H1 (cell line): ENCODE results near the gene CCDC82. TPM values are rescaled to one million over a fixed set of nuclear protein-coding genes. Genes with fewer than 3 reads are reported as not detected.

Experiments
- CTCF ChIA-PET: fragments of 300-600 bp; sonication (Branson Sonifier 250); formaldehyde crosslinking; loops from one replicate; lab custom pipeline; 2021; ENCODE audit not compliant: partially characterized antibody; lab: Charles Lee
- POLR2A ChIA-PET: fragments of 300-600 bp; sonication (Branson Sonifier 250); formaldehyde crosslinking; loops from one replicate; lab custom pipeline; 2021; ENCODE audit warnings: inconsistent platforms; ENCODE audit not compliant: partially characterized antibody; lab: Charles Lee
- DNase-seq, 2 experiments: peaks; one replicate each; pipeline versions ENCODE4 v3.0.0 to v3.0.0-alpha.2; 2010 to 2022; ENCODE audit warnings: low spot score in 2 of 2, low read depth in 1 of 2, mixed read lengths in 1 of 2
- FAIRE-seq: peaks from 2 replicates; lab custom pipeline; 2011; peaks lifted over from hg19 to GRCh38; lab: Jason Lieb, UNC
- H2AFZ ChIP-seq: 2 replicates; pipeline ENCODE4 v1.8.1; 2012; ENCODE audit warnings: low read length, inconsistent platforms
- H2AK5ac ChIP-seq: 2 replicates; pipeline ENCODE4 v1.6.1; 2013; ENCODE audit warnings: low read depth, low read length
- H2BK120ac ChIP-seq: replicated peaks from 2 replicates; pipeline ENCODE3; 2013; ENCODE audit warnings: low read depth, low read length, inconsistent platforms
- H2BK12ac ChIP-seq: 2 replicates; pipeline ENCODE4 v1.6.1; 2013; ENCODE audit warnings: low read depth, low read length
- H2BK15ac ChIP-seq: 2 replicates; pipeline ENCODE4 v1.6.1; 2013; ENCODE audit warnings: low read length
- H2BK20ac ChIP-seq: 2 replicates; pipeline ENCODE4 v1.6.1; 2013; ENCODE audit warnings: low read length
- H2BK5ac ChIP-seq: 2 replicates; pipeline ENCODE4 v1.6.1; 2013; ENCODE audit warnings: low read depth, low read length
- H3K14ac ChIP-seq: 2 replicates; pipeline ENCODE4 v1.6.1; 2013; ENCODE audit warnings: inconsistent platforms; ENCODE audit not compliant: insufficient read length
- H3K18ac ChIP-seq: 2 replicates; pipeline ENCODE4 v1.6.1; 2013; ENCODE audit warnings: low read length; ENCODE audit errors: extremely low read depth
- H3K23ac ChIP-seq: 2 replicates; pipeline ENCODE4 v1.6.1; 2013; ENCODE audit warnings: inconsistent platforms; ENCODE audit not compliant: insufficient read length
- H3K23me2 ChIP-seq: 2 replicates; pipeline ENCODE4 v1.6.1; 2013; ENCODE audit warnings: low read depth, low read length
- H3K27ac ChIP-seq: 2 replicates; pipeline ENCODE4 v1.6.1; 2011; ENCODE audit warnings: low read depth, low read length, inconsistent platforms
- H3K27me3 ChIP-seq, 4 experiments: replicated peaks in 1 of 4; 1 replicate in 1 of 4; 2 replicates in 3 of 4; pipeline versions ENCODE4 v1.6.1 to v1.8.1; 2011 to 2013; ENCODE audit warnings: low read length in 3 of 4, mild to moderate bottlenecking in 3 of 4, inconsistent platforms in 2 of 4, mixed read lengths in 2 of 4, moderate library complexity in 1 of 4; ENCODE audit not compliant: control insufficient read depth in 3 of 4, insufficient read depth in 3 of 4; ENCODE audit errors: extremely low read depth in 1 of 4
- H3K36me3 ChIP-seq, 4 experiments: 2 replicates each; pipeline versions ENCODE4 v1.6.1 to v1.8.1; 2011 to 2013; ENCODE audit warnings: mild to moderate bottlenecking in 4 of 4, low read length in 3 of 4, moderate library complexity in 2 of 4, control low read depth in 1 of 4, inconsistent platforms in 1 of 4; ENCODE audit not compliant: insufficient read depth in 4 of 4, control insufficient read depth in 2 of 4
- H3K4ac ChIP-seq: replicated peaks from 2 replicates; pipeline ENCODE3; 2013; ENCODE audit warnings: low read length, low read depth, mixed read lengths, inconsistent platforms; ENCODE audit not compliant: insufficient read length
- H3K4me1 ChIP-seq, 4 experiments: replicated peaks in 1 of 4; 1 replicate in 1 of 4; 2 replicates in 3 of 4; pipeline versions ENCODE4 v1.6.1 to v1.8.1; 2011 to 2013; ENCODE audit warnings: low read length in 3 of 4, inconsistent platforms in 2 of 4, mixed read lengths in 1 of 4; ENCODE audit not compliant: insufficient read depth in 4 of 4, control insufficient read depth in 3 of 4
- H3K4me2 ChIP-seq, 2 experiments: 2 replicates each; pipeline versions ENCODE4 v1.6.1 to v1.8.1; 2011 to 2013; ENCODE audit warnings: low read depth in 2 of 2, low read length in 2 of 2, control low read depth in 1 of 2, inconsistent platforms in 1 of 2, mild to moderate bottlenecking in 1 of 2; ENCODE audit not compliant: insufficient read depth in 1 of 2
- H3K4me3 ChIP-seq, 4 experiments: fragments of 200-600, 300-600 bp in 1 of 4; sonication (generic), shearing (Covaris generic), sonication (Bioruptor Twin) in 1 of 4; 2 replicates each; pipeline versions ENCODE4 v1.5.1 to v1.8.1; 2011 to 2016; ENCODE audit warnings: low read length in 4 of 4, low read depth in 3 of 4, control low read depth in 2 of 4, inconsistent platforms in 2 of 4, mild to moderate bottlenecking in 2 of 4, mixed read lengths in 1 of 4, moderate library complexity in 1 of 4; ENCODE audit not compliant: insufficient read depth in 2 of 4; ENCODE audit errors: extremely low read depth in 1 of 4
- H3K56ac ChIP-seq: replicated peaks from 2 replicates; pipeline ENCODE3; 2013; ENCODE audit warnings: low read depth, mild to moderate bottlenecking, mixed read lengths, low read length, inconsistent platforms; ENCODE audit not compliant: insufficient read length
- H3K79me1 ChIP-seq: 2 replicates; pipeline ENCODE4 v1.6.1; 2013; ENCODE audit warnings: low read depth, low read length, control low read depth
- H3K79me2 ChIP-seq, 2 experiments: 2 replicates each; pipeline versions ENCODE4 v1.6.1 to v1.8.1; 2012 to 2013; ENCODE audit warnings: low read length in 2 of 2, mild to moderate bottlenecking in 2 of 2, inconsistent platforms in 1 of 2; ENCODE audit not compliant: insufficient read depth in 2 of 2, control insufficient read depth in 1 of 2
- H3K9ac ChIP-seq, 4 experiments: replicated peaks in 1 of 4; 1 replicate in 1 of 4; 2 replicates in 3 of 4; pipeline versions ENCODE4 v1.6.1 to v1.8.1; 2011 to 2013; ENCODE audit warnings: low read depth in 3 of 4, low read length in 3 of 4, control low read depth in 2 of 4, mild to moderate bottlenecking in 2 of 4, moderate library complexity in 2 of 4, inconsistent platforms in 1 of 4; ENCODE audit errors: extremely low read depth in 1 of 4
- H3K9me3 ChIP-seq, 2 experiments: 2 replicates each; pipeline versions ENCODE4 v1.6.1 to v1.8.1; 2012 to 2013; ENCODE audit warnings: mild to moderate bottlenecking in 2 of 2, moderate library complexity in 2 of 2, control low read depth in 1 of 2, inconsistent platforms in 1 of 2, low read depth in 1 of 2, low read length in 1 of 2, mixed read lengths in 1 of 2; ENCODE audit not compliant: insufficient read depth in 2 of 2
- H4K20me1 ChIP-seq, 2 experiments: replicated peaks in 1 of 2; 2 replicates each; pipeline versions ENCODE3 to v1.8.1; 2011 to 2013; ENCODE audit warnings: inconsistent platforms in 2 of 2, low read length in 2 of 2, mild to moderate bottlenecking in 1 of 2; ENCODE audit not compliant: insufficient read depth in 2 of 2, control insufficient read depth in 1 of 2
- H4K5ac ChIP-seq: 2 replicates; pipeline ENCODE4 v1.6.1; 2013; ENCODE audit warnings: low read length, low read depth, mixed read lengths, inconsistent platforms; ENCODE audit not compliant: insufficient read length
- H4K8ac ChIP-seq: 2 replicates; pipeline ENCODE4 v1.8.0; 2013; ENCODE audit warnings: mild to moderate bottlenecking, moderate library complexity, low read length, inconsistent platforms; ENCODE audit not compliant: insufficient read depth; ENCODE audit errors: extremely low read depth
- H4K91ac ChIP-seq: replicated peaks from 2 replicates; pipeline ENCODE3; 2013; ENCODE audit warnings: low read length, mixed read lengths, inconsistent platforms; ENCODE audit not compliant: insufficient read length
- BACH1 ChIP-seq: IDR thresholded peaks from 2 replicates; pipeline ENCODE4 v1.6.1; 2012; ENCODE audit warnings: low read length, improper control_type of control experiment
- BCL11A ChIP-seq, 2 experiments: IDR thresholded peaks; one replicate each; pipeline ENCODE4 v1.6.1; 2011; ENCODE audit warnings: low read depth in 2 of 2, low read length in 2 of 2, mild to moderate bottlenecking in 2 of 2
- CEBPB ChIP-seq: IDR thresholded peaks from 2 replicates; pipeline ENCODE4 v1.6.1; 2012; ENCODE audit warnings: low read depth, low read length
- GTF2F1 ChIP-seq: IDR thresholded peaks from 2 replicates; pipeline ENCODE4 v1.6.1; 2012; ENCODE audit warnings: low read depth, low read length, improper control_type of control experiment, borderline replicate concordance
- HDAC6 ChIP-seq: IDR thresholded peaks from one replicate; pipeline ENCODE4 v1.7.1; 2012; ENCODE audit warnings: low read depth, mild to moderate bottlenecking, inconsistent platforms, low read length, moderate library complexity
- JUND ChIP-seq: IDR thresholded peaks from 2 replicates; pipeline ENCODE4 v1.6.1; 2011; ENCODE audit warnings: mild to moderate bottlenecking, improper control_type of control experiment, low read length
- RAD21 ChIP-seq, 2 experiments: IDR thresholded peaks in 1 of 2; conservative IDR thresholded peaks in 1 of 2; 2 replicates each; pipeline ENCODE4 v1.6.1; 2011; ENCODE audit warnings: low read depth in 2 of 2, low read length in 2 of 2, improper control_type of control experiment in 1 of 2, inconsistent platforms in 1 of 2, mild to moderate bottlenecking in 1 of 2, moderate library complexity in 1 of 2
- SAP30 ChIP-seq: fragments of 300-600 bp; sonication (generic); IDR thresholded peaks from 2 replicates; pipeline ENCODE4 v1.7.1; 2012; ENCODE audit warnings: low read length, moderate library complexity, mild to moderate bottlenecking, inconsistent platforms; ENCODE audit not compliant: insufficient read depth, insufficient replicate concordance
- SP1 ChIP-seq: IDR thresholded peaks from 2 replicates; pipeline ENCODE4 v1.6.1; 2011; ENCODE audit warnings: low read depth, low read length
- WGBS, 2 experiments: shearing (Covaris generic) in 1 of 2; methylation state at CpG; one replicate each; pipeline versions ENCODE4 v1.1.6 to v1.1.7; 2013 to 2015; ENCODE audit warnings: low lambda C conversion rate in 2 of 2, mixed read lengths in 2 of 2, inconsistent platforms in 1 of 2, low coverage in 1 of 2, missing lambda C conversion rate in 1 of 2; ENCODE audit not compliant: insufficient replicate concordance in 2 of 2, insufficient coverage in 1 of 2, insufficient read length in 1 of 2; ENCODE audit errors: extremely low coverage in 1 of 2, missing lambda C conversion rate in 1 of 2; 5-methylcytosine and 5-hydroxymethylcytosine counted together
- polyA plus RNA-seq, 7 experiments: library from polyadenylated mRNA; depleted of rRNA in 3 of 7; stranded (reverse) in 5 of 7; unstranded in 2 of 7; fragments of >200 nt in 5 of 7; fragments of 200-250 nt in 2 of 7; gene quantifications; 1 replicate in 5 of 7; 2 replicates in 1 of 7; 4 replicates in 1 of 7; pipeline versions ENCODE4 v1.2.1 to v1.2.3, GENCODE V29; 2011 to 2013; ENCODE audit warnings: missing spikeins in 2 of 7, mixed read lengths in 2 of 7
- total RNA-seq: library from RNA; stranded (reverse); fragmentation: NEBNext Ultra II Directional; extraction: Animal tissue kit (Norgen Biotek cat#: 25700); gene quantifications from 2 replicates; pipeline ENCODE4 v1.2.1, GENCODE V29; 2021
- TF ChIP-seq, protein P1 (sequence below): IDR thresholded peaks from 2 replicates; pipeline ENCODE4 v1.6.1; 2012; ENCODE audit warnings: inconsistent platforms

CCDC82 gene
- total and polyA plus RNA-seq, 2 of the 8 experiments (the other 6 are each of a cell fraction or from before 2014, with no cell fraction given) = 6.0 to 15.2 TPM

DNA sequence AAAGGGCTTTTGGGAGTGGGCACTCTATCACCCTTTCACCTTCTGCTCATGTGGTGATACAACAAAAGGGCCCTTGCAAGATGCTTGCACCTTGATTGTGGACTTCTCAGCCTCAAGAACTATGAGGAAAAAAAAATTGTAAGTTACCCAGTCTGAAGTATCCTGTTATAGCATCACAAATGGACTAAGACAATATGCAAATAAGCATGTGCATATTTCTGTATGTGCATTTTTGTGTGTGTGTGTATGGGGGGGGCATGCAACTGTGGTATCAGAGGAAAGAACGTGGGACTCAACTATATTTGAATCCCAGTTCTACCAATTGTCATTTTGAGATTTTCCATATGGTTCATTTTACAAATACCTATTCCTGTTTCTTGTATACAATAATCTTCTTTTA, 11.0 kb upstream of the CCDC82 start:
- Histone ChIP-seq H3K18ac (no peak overlapping the region), H2AK5ac (no peak overlapping the region), H3K9me3 (no peaks in the 10 kb centered on the region; a peak in 1 of 4 replicates), H3K56ac (no peak overlapping the region), H3K36me3 (no peaks in the 10 kb centered on the region), H4K5ac (no peak overlapping the region), H3K4me2 (no peak overlapping the region), H4K91ac (no peak overlapping the region), H2BK12ac (no peak overlapping the region), H3K79me1 (no peaks in the 10 kb centered on the region), H3K14ac (no peak overlapping the region), H2BK15ac (no peak overlapping the region), H4K20me1 (no peaks in the 10 kb centered on the region), H3K27me3 (no peaks in the 10 kb centered on the region), H4K8ac (no peak overlapping the region), H2AFZ (no peak overlapping the region)
- 94% methylated on average over 1 of the region's 1 CpG; no CpG with 5 or more reads in 1 of the 2 experiments for WGBS, 2 experiments
- no peak for DNase-seq
- TF ChIP-seq CEBPB (no peak), BACH1 (no peak), HDAC6 (no peak), GTF2F1 (no peak), BCL11A (IDR thresholded peaks at IDR 0.05; ENCODE audit: low read depth in 2 of 2, low read length in 2 of 2) (no peak), RAD21 (IDR thresholded peaks at IDR 0.05 in 1 of 2, conservative IDR thresholded peaks at IDR 0.05 in 1 of 2; ENCODE audit: low read depth in 2 of 2, low read length in 2 of 2) (no peak), SAP30 (no peak), JUND (no peak), SP1 (no peak)
- TF ChIP-seq, protein P1, sequence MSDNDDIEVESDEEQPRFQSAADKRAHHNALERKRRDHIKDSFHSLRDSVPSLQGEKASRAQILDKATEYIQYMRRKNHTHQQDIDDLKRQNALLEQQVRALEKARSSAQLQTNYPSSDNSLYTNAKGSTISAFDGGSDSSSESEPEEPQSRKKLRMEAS = no peak
- TF ChIP-seq, all 59 proteins: peak for 0
- H3K4ac ChIP-seq = no peak overlapping the region
- H2BK120ac ChIP-seq = no peak overlapping the region
- FAIRE-seq = no peak
- H3K23ac ChIP-seq = no peak overlapping the region
- ChIA-PET CTCF (interaction anchor here (0.7 to 0.9 kb wide), 2 partner anchors 26 to 345 kb away, joined by 3 to 4 read pairs; no protein-coding TSS in a partner anchor), POLR2A (interaction anchor here (1.5 kb wide), 1 partner anchor 612 kb away, joined by 3 read pairs; no protein-coding TSS in a partner anchor)
- no peak overlapping the region for H2BK5ac ChIP-seq
- no peak overlapping the region for H3K9ac ChIP-seq
- no peak overlapping the region for H3K27ac ChIP-seq
- no peaks in the 10 kb centered on the region for H3K4me1 ChIP-seq
- H3K23me2 ChIP-seq = no peaks in the 10 kb centered on the region
- no peaks in the 10 kb centered on the region for H3K79me2 ChIP-seq
- no peak overlapping the region for H2BK20ac ChIP-seq
- H3K4me3 ChIP-seq = no peak overlapping the region
